Measurements from ENCODE around the gene PTGER4. TPM values are rescaled to one million over a fixed set of nuclear protein-coding genes. Genes with fewer than 3 reads are reported as not detected.
"Not testable (repeated sequence)": the region's sequence is repeated elsewhere in the genome, so short reads cannot be mapped to it uniquely, and the experiment has no call there.

The PTGER4 gene
- total and polyA plus RNA-seq, 7 experiments from 2014 or later: 38.5 to 422 (median 56.0) TPM

DNA sequence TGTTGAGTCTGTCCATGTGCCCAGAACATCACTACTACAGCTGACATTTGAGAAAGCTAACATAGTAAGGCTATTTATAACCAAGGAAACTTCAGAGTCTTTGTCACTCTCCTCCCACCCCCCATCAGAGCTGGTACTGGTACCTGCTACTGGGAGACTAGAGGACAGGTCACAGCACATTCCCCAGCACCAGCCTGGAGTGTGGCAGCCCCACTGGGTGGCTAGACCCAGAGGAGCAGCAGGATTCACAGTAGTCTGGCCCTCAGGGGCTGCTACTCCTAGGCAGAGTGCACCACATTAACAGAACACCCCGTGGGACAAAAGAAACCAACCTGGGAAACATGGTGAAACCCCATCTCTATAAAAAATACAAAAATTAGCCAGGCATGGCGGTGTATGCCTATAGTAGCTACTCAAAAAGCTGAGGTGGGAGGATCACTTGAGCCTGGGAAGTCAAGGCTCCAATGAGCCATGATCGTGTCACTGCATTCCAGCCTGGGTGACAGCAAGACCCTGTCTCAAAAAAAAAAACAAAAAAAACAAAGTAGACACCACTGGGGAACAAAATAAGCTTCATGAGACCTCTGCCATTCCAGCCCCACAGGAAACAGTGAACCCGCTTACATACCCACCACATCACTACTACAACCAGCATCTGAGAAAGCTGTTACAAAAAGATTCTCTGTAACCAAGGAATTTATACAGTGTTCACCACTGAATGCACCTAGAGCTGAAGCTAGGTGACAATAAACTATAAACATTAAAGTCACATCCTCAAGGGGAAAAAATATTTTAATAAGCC is 26.3 kb upstream of the PTGER4 start:
- Mint-ChIP-seq H3K4me1 (peaks cover 60 to 85% (median 78%) of the 10 kb centered on the region in 7 donors), H3K36me3 (peaks cover 0 to 29% (median 0%) of the 10 kb centered on the region in 5 donors), H3K9me3 (peaks cover 0 to 13% (median 0%) of the 10 kb centered on the region in 11 donors), H3K27me3 (no peaks in the 10 kb centered on the region), H3K27ac (peak overlapping the region; percentile 89 to 96 (median 94)), H3K4me3 (peak overlapping the region; percentile 39 to 88 (median 83))
- H3K9me3 ChIP-seq (ENCODE audit: control insufficient read depth in 2 of 3, low read length in 3 of 3): no peaks in the 10 kb centered on the region
- peak overlapping the region; percentile 15 for H3K4me3 ChIP-seq (ENCODE audit: low read length)
- H3K4me1 ChIP-seq (ENCODE audit: control insufficient read depth in 2 of 2, insufficient read depth in 2 of 2, low read length in 2 of 2): peaks cover 44 to 50% of the 10 kb centered on the region in 2 donors
- no peaks in the 10 kb centered on the region for H3K27me3 ChIP-seq (ENCODE audit: control insufficient read depth in 2 of 2, insufficient read depth in 2 of 2, low read length in 2 of 2)
- H3K36me3 ChIP-seq (ENCODE audit: control insufficient read depth in 2 of 3, insufficient read depth in 3 of 3, low read length in 3 of 3): no peaks in the 10 kb centered on the region
- POLR2A ChIA-PET: interaction anchor here (0.5 to 8.6 kb wide), 12 partner anchors 13 to 250 kb away, joined by 3 to 79 read pairs (median 4); partner anchors contain the start of gene PTGER4
- CTCF ChIA-PET: interaction anchor here (0.9 to 1.7 kb wide), 5 partner anchors 16 to 33 kb away, joined by 3 to 6 read pairs (median 4); no protein-coding TSS in a partner anchor
- H3K27ac ChIP-seq (ENCODE audit: low read depth, low read length): peak overlapping the region; percentile 74
- ATAC-seq (peak; percentile 74), DNase-seq (peak in 6 of 9 donors; percentile 26 to 66 (median 57))
- intact Hi-C loops (cut with micrococcal nuclease): loop anchor here (1.0 to 10.0 kb wide), 4 partner anchors 26 to 1479 kb away; partner anchors contain the start of gene PTGER4 (in 2 of the 2)

GRCh38 chr5:40654377-40654991 is 25.2 kb upstream of the PTGER4 start:
- Mint-ChIP-seq H3K27me3 (no peaks in the 10 kb centered on the region), H3K4me1 (peaks cover 56 to 86% (median 74%) of the 10 kb centered on the region in 7 donors), H3K36me3 (peaks cover 0 to 33% (median 0%) of the 10 kb centered on the region in 5 donors), H3K9me3 (peaks cover 0 to 15% (median 2%) of the 10 kb centered on the region in 11 donors), H3K27ac (peak overlapping the region; percentile 89 to 96 (median 94)), H3K4me3 (peak overlapping the region; percentile 42 to 88 (median 84))
- intact Hi-C loops (cut with micrococcal nuclease): loop anchor here in 1 of 2 donors (1.0 to 10.0 kb wide), 3 partner anchors 25 to 1480 kb away; partner anchors contain the start of gene PTGER4
- H3K9me3 ChIP-seq (ENCODE audit: control insufficient read depth in 2 of 3, low read length in 3 of 3): no peaks in the 10 kb centered on the region
- no peak for ATAC-seq
- H3K4me1 ChIP-seq (ENCODE audit: control insufficient read depth in 2 of 2, insufficient read depth in 2 of 2, low read length in 2 of 2): peaks cover 37 to 43% of the 10 kb centered on the region in 2 donors
- H3K4me3 ChIP-seq (ENCODE audit: low read length): peak overlapping the region; percentile 15
- no peaks in the 10 kb centered on the region for H3K27me3 ChIP-seq (ENCODE audit: control insufficient read depth in 2 of 2, insufficient read depth in 2 of 2, low read length in 2 of 2)
- POLR2A ChIA-PET: interaction anchor here (0.5 to 8.6 kb wide), 5 partner anchors 15 to 252 kb away, joined by 4 to 79 read pairs (median 7); partner anchors contain the start of gene PTGER4
- peak overlapping the region; percentile 74 for H3K27ac ChIP-seq (ENCODE audit: low read depth, low read length)
- CTCF ChIA-PET: interaction anchor here (1.3 kb wide), 1 partner anchor 32 kb away, joined by 4 read pairs; no protein-coding TSS in a partner anchor
- H3K36me3 ChIP-seq (ENCODE audit: control insufficient read depth in 2 of 3, insufficient read depth in 3 of 3, low read length in 3 of 3): no peaks in the 10 kb centered on the region
- no peak for DNase-seq

DNA sequence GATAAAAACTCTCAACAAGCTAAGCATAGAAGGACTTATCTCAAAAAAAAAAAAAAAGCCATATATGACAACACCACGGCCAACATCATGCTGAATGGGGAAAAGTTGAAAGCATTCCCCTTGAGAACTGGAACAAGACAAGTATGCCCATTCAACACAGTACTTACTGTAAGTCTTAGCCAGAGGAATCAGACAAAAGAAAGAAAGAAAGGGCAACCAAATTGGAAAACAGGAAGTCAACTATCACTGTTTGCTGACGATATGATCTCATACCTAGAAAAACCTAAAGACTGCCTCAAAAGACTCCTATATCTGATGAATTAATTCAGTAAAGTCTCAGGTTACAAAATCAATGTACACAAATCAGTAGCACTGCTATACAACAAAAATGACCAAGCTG is 24.6 kb upstream of the PTGER4 start:
- Histone ChIP-seq H3K27ac (ENCODE audit: low read depth, low read length) (peak overlapping the region; percentile 74), H3K4me3 (ENCODE audit: low read length) (peak overlapping the region; percentile 15)
- intact Hi-C loops (cut with micrococcal nuclease): loop anchor here (1.0 to 10.0 kb wide), 2 partner anchors 15 to 1480 kb away; no protein-coding TSS in a partner anchor

DNA sequence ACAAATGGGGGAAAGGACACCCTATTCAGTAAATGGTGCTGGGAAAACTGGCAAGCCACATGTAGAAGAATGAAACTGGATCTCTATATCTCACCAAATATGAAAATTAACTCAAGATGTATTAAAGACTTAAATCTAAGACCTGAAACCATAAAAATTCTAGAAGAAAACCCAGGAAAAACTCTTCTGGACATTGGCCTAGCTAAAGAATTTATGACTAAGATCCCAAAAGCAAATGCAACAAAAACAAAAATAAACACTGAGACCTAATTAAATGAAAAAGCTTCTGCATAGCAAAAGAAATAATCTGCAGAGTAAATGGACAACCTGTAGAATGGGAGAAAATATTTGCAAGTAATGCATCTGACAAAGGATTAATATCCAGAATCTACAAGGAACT is 23.6 kb upstream of the PTGER4 start:
- H3K4me3 ChIP-seq (ENCODE audit: low read length); H3K27me3 ChIP-seq (ENCODE audit: control insufficient read depth in 2 of 2, insufficient read depth in 2 of 2, low read length in 2 of 2); CTCF ChIA-PET; H3K27me3 Mint-ChIP-seq; H3K36me3 ChIP-seq (ENCODE audit: control insufficient read depth in 2 of 3, insufficient read depth in 3 of 3, low read length in 3 of 3); H3K27ac ChIP-seq (ENCODE audit: low read depth, low read length); DNase-seq; ATAC-seq; H3K9me3 ChIP-seq (ENCODE audit: control insufficient read depth in 2 of 3, low read length in 3 of 3): not testable (repeated sequence)
- Mint-ChIP-seq H3K36me3 (peaks cover 0 to 24% (median 0%) of the 10 kb centered on the region in 5 donors), H3K9me3 (peaks cover 0 to 15% (median 2%) of the 10 kb centered on the region in 11 donors), H3K27ac (peak overlapping the region in 5 of 9 donors; percentile 28 to 96 (median 90)), H3K4me1 (peaks cover 45 to 71% (median 59%) of the 10 kb centered on the region in 7 donors), H3K4me3 (peak overlapping the region in 3 of 10 donors; percentile 27 to 80 (median 49))
- POLR2A ChIA-PET: interaction anchor here (1.2 to 4.6 kb wide), 2 partner anchors 15 to 20 kb away, joined by 3 to 23 read pairs; no protein-coding TSS in a partner anchor
- H3K4me1 ChIP-seq (ENCODE audit: control insufficient read depth in 2 of 2, insufficient read depth in 2 of 2, low read length in 2 of 2): peaks cover 30 to 34% of the 10 kb centered on the region in 2 donors
- intact Hi-C loops (cut with micrococcal nuclease): loop anchor here in 1 of 2 donors (10.0 kb wide), 1 partner anchor 1481 kb away; no protein-coding TSS in a partner anchor

More for the DNA sequence above, 24.6 kb upstream of the PTGER4 start:
- Mint-ChIP-seq H3K4me1 (peaks cover 49 to 79% (median 68%) of the 10 kb centered on the region in 7 donors), H3K4me3 (peak overlapping the region in 9 of 10 donors; percentile 48 to 88 (median 83)), H3K36me3 (peaks cover 0 to 29% (median 0%) of the 10 kb centered on the region in 5 donors), H3K9me3 (peaks cover 0 to 15% (median 2%) of the 10 kb centered on the region in 11 donors), H3K27me3 (no peaks in the 10 kb centered on the region), H3K27ac (peak overlapping the region; percentile 80 to 96 (median 94))
- Histone ChIP-seq H3K4me1 (ENCODE audit: control insufficient read depth in 2 of 2, insufficient read depth in 2 of 2, low read length in 2 of 2) (peaks cover 30 to 37% of the 10 kb centered on the region in 2 donors), H3K27me3 (ENCODE audit: control insufficient read depth in 2 of 2, insufficient read depth in 2 of 2, low read length in 2 of 2) (no peaks in the 10 kb centered on the region), H3K9me3 (ENCODE audit: control insufficient read depth in 2 of 3, low read length in 3 of 3) (no peaks in the 10 kb centered on the region), H3K36me3 (ENCODE audit: control insufficient read depth in 2 of 3, insufficient read depth in 3 of 3, low read length in 3 of 3) (no peaks in the 10 kb centered on the region)
- ChIA-PET CTCF (interaction anchor here (0.6 to 1.3 kb wide), 2 partner anchors 31 to 249 kb away, joined by 3 to 4 read pairs; no protein-coding TSS in a partner anchor), POLR2A (interaction anchor here (0.6 to 8.6 kb wide), 7 partner anchors 16 to 465 kb away, joined by 3 to 79 read pairs (median 3); partner anchors contain the start of gene PTGER4)
- peak in 3 of 9 donors; percentile 22 to 40 (median 40) for DNase-seq
- ATAC-seq: peak; percentile 37

- no peaks in the 10 kb centered on the region for H3K27me3 Mint-ChIP-seq
- peaks cover 30 to 34% of the 10 kb centered on the region in 2 donors for H3K4me1 ChIP-seq (ENCODE audit: control insufficient read depth in 2 of 2, insufficient read depth in 2 of 2, low read length in 2 of 2)
- no peak overlapping the region for H3K4me3 Mint-ChIP-seq
- POLR2A ChIA-PET: no interaction called here
- H3K27me3 ChIP-seq (ENCODE audit: control insufficient read depth in 2 of 2, insufficient read depth in 2 of 2, low read length in 2 of 2): no peaks in the 10 kb centered on the region
- H3K9me3 ChIP-seq (ENCODE audit: control insufficient read depth in 2 of 3, low read length in 3 of 3): no peaks in the 10 kb centered on the region
- CTCF ChIA-PET: interaction anchor here (0.9 kb wide), 1 partner anchor 26 kb away, joined by 4 read pairs; no protein-coding TSS in a partner anchor
- H3K4me1 Mint-ChIP-seq: peaks cover 41 to 67% (median 59%) of the 10 kb centered on the region in 7 donors
- H3K9me3 Mint-ChIP-seq: peaks cover 0 to 15% (median 2%) of the 10 kb centered on the region in 11 donors
- intact Hi-C loops (cut with micrococcal nuclease): loop anchor here in 1 of 2 donors (10.0 kb wide), 1 partner anchor 1482 kb away; no protein-coding TSS in a partner anchor
- H3K4me3 ChIP-seq (ENCODE audit: low read length): no peak overlapping the region
- peak overlapping the region in 2 of 9 donors; percentile 3 to 75 for H3K27ac Mint-ChIP-seq
- no peaks in the 10 kb centered on the region for H3K36me3 ChIP-seq (ENCODE audit: control insufficient read depth in 2 of 3, insufficient read depth in 3 of 3, low read length in 3 of 3)
- peaks cover 0 to 24% (median 0%) of the 10 kb centered on the region in 5 donors for H3K36me3 Mint-ChIP-seq
- H3K27ac ChIP-seq (ENCODE audit: low read depth, low read length): no peak overlapping the region
- ATAC-seq: no peak
- DNase-seq: no peak
Observed at GRCh38 chr5:40656766-40657165, 22.9 kb upstream of the PTGER4 start.
